GM19240 (cell line): ENCODE measurements around the gene NOC4L.

Experiments
- DNase-seq: peaks from one replicate; pipeline ENCODE4 v3.0.0; 2011; ENCODE audit warnings: low spot score; ENCODE audit not compliant: insufficient read length

Gene NOC4L

GRCh38 chr12:132169376-132169775, 25.1 kb downstream of the NOC4L start:
- DNase-seq = no peak

- no peak for DNase-seq
Observed at GRCh38 chr12:132170094-132170636, 25.9 kb downstream of the NOC4L start.

GRCh38 chr12:132170637-132171292, 26.5 kb downstream of the NOC4L start:
- DNase-seq = no peak

- DNase-seq = no peak
Observed at GRCh38 chr12:132171293-132171967, 27.2 kb downstream of the NOC4L start.

- no peak for DNase-seq
Observed at GRCh38 chr12:132171968-132172521, 27.8 kb downstream of the NOC4L start.

GRCh38 chr12:132172619-132173018, 28.4 kb downstream of the NOC4L start:
- DNase-seq = no peak

GRCh38 chr12:132173135-132174014, 29.1 kb downstream of the NOC4L start:
- no peak for DNase-seq

- DNase-seq = no peak
Observed at GRCh38 chr12:132174015-132174838, 30.0 kb downstream of the NOC4L start.

- no peak for DNase-seq
Observed at GRCh38 chr12:132174839-132175490, 30.7 kb downstream of the NOC4L start.

- no peak for DNase-seq
Observed at GRCh38 chr12:132175496-132176384, 31.5 kb downstream of the NOC4L start.

- DNase-seq = no peak
Observed at GRCh38 chr12:132176385-132176919, 32.2 kb downstream of the NOC4L start.

- DNase-seq = no peak
Observed at GRCh38 chr12:132176920-132177551, 32.8 kb downstream of the NOC4L start.

GRCh38 chr12:132178316-132178715, 34.1 kb downstream of the NOC4L start:
- no peak for DNase-seq

GRCh38 chr12:132178801-132179401, 34.6 kb downstream of the NOC4L start:
- DNase-seq = no peak

- no peak for DNase-seq
Observed at GRCh38 chr12:132179431-132180362, 35.4 kb downstream of the NOC4L start.

GRCh38 chr12:132180648-132181546, 36.6 kb downstream of the NOC4L start:
- DNase-seq = no peak
